GM21447 (cell line): ENCODE data around the gene CKMT1A.

ENCODE experiments used
- ATAC-seq: cut with Tn5 transposase; IDR thresholded peaks from one replicate; pipeline ENCODE4 v1.9.1; 2021; ENCODE audit not compliant: unreplicated experiment

Gene CKMT1A

DNA sequence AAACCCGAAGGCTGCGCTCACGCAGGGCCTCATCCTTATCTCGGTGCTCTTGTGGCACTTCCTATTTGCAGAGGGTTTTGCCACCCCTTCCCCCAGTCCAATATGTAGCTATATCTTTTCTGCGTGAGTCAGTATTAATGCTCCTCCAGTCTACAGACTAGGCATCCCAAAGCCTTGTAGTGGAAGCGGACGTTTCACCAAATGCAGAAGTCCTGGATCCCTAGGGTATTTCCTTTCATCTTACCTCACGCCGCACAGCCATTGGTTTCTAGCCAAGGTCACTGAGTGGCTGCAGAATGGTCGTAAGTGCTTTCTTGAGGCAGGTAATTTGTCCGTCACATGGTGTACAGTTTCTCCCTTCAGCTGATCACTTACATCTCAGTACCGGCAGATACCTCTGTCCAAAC, 53.2 kb downstream of the CKMT1A start:
- peak; percentile 20 for ATAC-seq

DNA sequence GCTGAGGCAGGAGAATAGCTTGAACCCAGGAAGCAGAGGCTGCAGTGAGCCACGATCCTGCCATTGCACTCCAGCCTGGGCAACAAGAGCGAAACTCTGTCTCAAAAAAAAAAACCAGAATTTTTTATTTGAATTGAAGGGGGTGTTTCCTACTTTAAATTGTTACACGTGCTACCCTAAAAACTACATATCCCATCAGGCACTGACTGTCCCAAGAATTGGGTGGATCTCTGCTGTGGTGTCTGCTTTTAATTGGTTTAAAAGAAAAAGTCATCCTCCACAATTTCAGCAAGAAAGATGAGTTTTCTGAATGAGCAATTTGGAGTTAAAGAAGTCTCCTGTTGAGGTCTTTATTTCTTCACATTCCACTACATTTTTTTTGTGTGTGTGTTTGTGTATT, 54.7 kb downstream of the CKMT1A start:
- ATAC-seq, result no peak
